Cardiac fibroblast (primary cell): ENCODE results near the gene SMIM13.
A peak's percentile ranks its signal among the peaks of the same experiment; 100 is the strongest.

Experiments used
- DNase-seq, 2 donors: peaks; one replicate each; pipeline versions ENCODE4 v3.0.0 to v3.0.0-alpha.2; 2010; ENCODE audit warnings: low read depth in 2 of 2
- H3K4me3 ChIP-seq, 2 donors: replicated peaks in 1 of 2; 1 replicate in 1 of 2; 2 replicates in 1 of 2; pipeline ENCODE4 v1.5.1; 2011; ENCODE audit warnings: low read depth in 2 of 2, low read length in 2 of 2, mild to moderate bottlenecking in 2 of 2, moderate library complexity in 1 of 2
- CTCF ChIP-seq: IDR thresholded peaks from one replicate; pipeline ENCODE4 v1.5.1; 2011; ENCODE audit warnings: low read depth, mild to moderate bottlenecking, low read length, inconsistent platforms

The SMIM13 gene

GRCh38 chr6:11171952-11172351 lies 78.3 kb downstream of the SMIM13 start:
- no peak for TF ChIP-seq CTCF
- H3K4me3 ChIP-seq = no peak overlapping the region
- DNase-seq = no peak

DNA sequence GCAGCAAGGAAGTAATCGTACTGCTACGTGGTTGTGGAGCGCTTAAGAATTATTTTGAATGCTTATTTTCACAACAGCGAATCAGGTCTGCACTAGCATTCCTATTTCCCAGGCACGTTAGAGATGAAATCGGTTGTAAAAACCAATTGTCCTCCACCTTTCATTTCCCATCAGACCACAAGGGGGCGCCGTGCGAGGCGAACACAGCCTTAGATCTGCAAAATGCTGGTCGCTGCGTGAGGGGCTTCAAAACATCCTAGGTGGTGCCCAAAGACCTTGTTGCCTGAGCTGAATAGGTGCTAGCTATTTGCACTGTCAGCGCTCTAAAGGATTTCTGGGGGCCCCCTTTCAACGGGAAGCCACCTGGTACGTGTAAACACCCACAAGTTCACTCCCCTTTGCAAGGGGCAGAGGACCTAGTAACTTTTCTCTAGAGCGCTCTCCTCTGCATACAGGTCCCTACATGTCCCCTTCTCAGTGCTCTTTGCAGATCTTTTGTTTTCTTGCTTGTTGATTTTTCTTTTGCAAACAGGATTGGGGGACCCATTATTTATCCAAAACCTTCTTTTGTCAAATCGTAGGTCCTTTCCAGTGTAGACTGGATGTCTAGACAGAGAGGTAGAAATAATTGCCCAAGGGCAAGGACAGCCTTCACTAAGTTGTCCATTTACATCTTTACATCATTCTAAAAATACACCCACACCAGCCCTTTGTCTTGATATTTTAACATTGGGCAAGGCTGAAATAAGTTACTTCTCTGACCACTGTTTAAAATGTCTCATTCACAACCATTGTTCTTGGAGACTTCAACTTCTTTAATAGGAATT lies 79.1 kb downstream of the SMIM13 start:
- peak; percentile 80 for TF ChIP-seq CTCF
- peak; percentile 63 to 68 for DNase-seq
- no peak overlapping the region for H3K4me3 ChIP-seq

- DNase-seq = no peak
- H3K4me3 ChIP-seq = no peak overlapping the region
- TF ChIP-seq CTCF = no peak
These were observed 80.6 kb downstream of the SMIM13 start for GRCh38 chr6:11174242-11174611.

GRCh38 chr6:11177271-11177670 lies 83.6 kb downstream of the SMIM13 start:
- H3K4me3 ChIP-seq = no peak overlapping the region
- TF ChIP-seq CTCF = no peak
- no peak for DNase-seq

GRCh38 chr6:11179088-11179418 lies 85.4 kb downstream of the SMIM13 start:
- no peak overlapping the region for H3K4me3 ChIP-seq
- TF ChIP-seq CTCF = no peak
- no peak for DNase-seq

GRCh38 chr6:11179419-11180202 lies 86.0 kb downstream of the SMIM13 start:
- H3K4me3 ChIP-seq = no peak overlapping the region
- TF ChIP-seq CTCF = no peak
- DNase-seq = no peak
